CD4-positive, alpha-beta T cell treated with Interleukin-4 for 4 hours (primary cell): ENCODE measurements around the gene RTN1.
A peak's percentile ranks its signal among the peaks of the same experiment; 100 is the strongest.

Experiments used
- DNase-seq: peaks from one replicate; pipeline ENCODE4 v3.0.0-alpha.2; 2020

RTN1 gene

GRCh38 chr14:59870277-59871165 is at the start of gene RTN1:
Gene RTN1 (minus strand): TSS chr14:59870776. CDS start chr14:59870630, 146 bp downstream.
- DNase-seq, result no peak

GRCh38 chr14:59920378-59920683 is 49.8 kb upstream of the RTN1 start:
- DNase-seq, result no peak

GRCh38 chr14:59919570-59920377 is 49.2 kb upstream of the RTN1 start, which contains the start of gene LRRC9:
Gene LRRC9 (plus strand): TSS chr14:59920144.
- DNase-seq, result peak; percentile 39

- no peak for DNase-seq
Observed at GRCh38 chr14:59918824-59919569, 48.4 kb upstream of the RTN1 start.

GRCh38 chr14:59913187-59913586 is 42.6 kb upstream of the RTN1 start:
- no peak for DNase-seq

GRCh38 chr14:59912443-59912842 is 41.9 kb upstream of the RTN1 start:
- no peak for DNase-seq

GRCh38 chr14:59905188-59905587 is 34.6 kb upstream of the RTN1 start:
- no peak for DNase-seq

GRCh38 chr14:59904184-59904583 is 33.6 kb upstream of the RTN1 start:
- no peak for DNase-seq

GRCh38 chr14:59900556-59900955 is 30.0 kb upstream of the RTN1 start:
- DNase-seq, result no peak

- DNase-seq, result no peak
Observed at GRCh38 chr14:59897757-59898383, 27.3 kb upstream of the RTN1 start.

GRCh38 chr14:59895721-59896120 is 25.1 kb upstream of the RTN1 start:
- no peak for DNase-seq

- DNase-seq, result no peak
Observed at GRCh38 chr14:59890676-59891075, 20.1 kb upstream of the RTN1 start.

GRCh38 chr14:59882957-59883356 is 12.4 kb upstream of the RTN1 start:
- DNase-seq, result no peak

GRCh38 chr14:59871166-59871495 is 555 bp upstream of the RTN1 start:
- no peak for DNase-seq

- no peak for DNase-seq
Observed at GRCh38 chr14:59869381-59870255, 958 bp downstream of the RTN1 start.

GRCh38 chr14:59868021-59868420 is 2.6 kb downstream of the RTN1 start:
- DNase-seq, result no peak

- no peak for DNase-seq
Observed at GRCh38 chr14:59863806-59864525, 6.6 kb downstream of the RTN1 start.

GRCh38 chr14:59857328-59857727 is 13.2 kb downstream of the RTN1 start:
- DNase-seq, result no peak

- no peak for DNase-seq
Observed at GRCh38 chr14:59852350-59852749, 18.2 kb downstream of the RTN1 start.

GRCh38 chr14:59850458-59850857 is 20.1 kb downstream of the RTN1 start:
- no peak for DNase-seq

- no peak for DNase-seq
Observed at GRCh38 chr14:59849411-59850130, 21.0 kb downstream of the RTN1 start.
